ENCODE measurements around the gene MAPKAPK2.

DNA sequence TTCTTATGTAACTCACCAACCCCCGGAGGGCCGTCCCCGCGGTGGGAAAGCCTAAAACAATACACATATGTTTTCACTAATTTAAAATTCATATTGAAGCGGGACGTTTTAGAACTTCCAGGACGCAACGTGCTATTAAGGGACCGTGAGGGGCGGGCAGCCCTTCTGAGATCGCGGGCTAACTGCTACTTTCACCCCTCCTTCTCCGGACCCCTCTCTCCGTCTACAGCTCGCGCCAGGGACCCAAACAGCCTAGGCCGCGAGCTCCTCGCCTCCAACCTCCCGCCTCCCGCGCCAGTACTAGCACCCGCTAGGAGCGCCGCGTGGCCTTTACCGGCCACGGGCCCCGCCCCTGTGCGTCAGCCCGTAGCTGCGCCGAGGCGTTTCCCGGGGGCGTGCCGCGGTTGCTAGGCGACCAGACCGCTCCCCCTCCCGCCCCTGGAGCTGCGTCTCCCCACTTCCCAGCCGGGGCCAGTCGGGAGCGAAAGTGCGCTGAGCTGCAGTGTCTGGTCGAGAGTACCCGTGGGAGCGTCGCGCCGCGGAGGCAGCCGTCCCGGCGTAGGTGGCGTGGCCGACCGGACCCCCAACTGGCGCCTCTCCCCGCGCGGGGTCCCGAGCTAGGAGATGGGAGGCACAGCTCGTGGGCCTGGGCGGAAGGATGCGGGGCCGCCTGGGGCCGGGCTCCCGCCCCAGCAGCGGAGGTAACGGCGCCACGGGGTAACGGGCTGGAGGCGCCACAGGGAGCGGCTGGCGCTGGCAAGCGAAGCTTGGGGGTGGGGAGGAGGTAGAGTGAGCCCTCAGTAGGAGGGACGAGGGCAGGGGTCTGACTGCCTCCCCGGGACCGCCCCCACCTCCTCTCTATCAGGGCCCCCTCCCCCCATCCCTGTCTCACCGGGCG lies 49.4 kb upstream of the MAPKAPK2 start, which contains the start of gene DYRK3:
- TF ChIP-seq EZH2 (IDR thresholded peaks at IDR 0.05; ENCODE audit: insufficient read depth, poor library complexity, severe bottlenecking) (no peak), EZH2phosphoT487 (IDR thresholded peaks at IDR 0.05; ENCODE audit: insufficient read depth, low read depth) (no peak)

Measured in GM23248 (cell line).